GM23338 (cell line): Measurements from ENCODE around the gene ALDH9A1. TPM values are rescaled to one million over a fixed set of nuclear protein-coding genes. Genes with fewer than 3 reads are reported as not detected.

Source experiments
- ATAC-seq: fragments of 200-7000 bp; cut with Tn5 transposase; 3 replicates; pipeline ENCODE4 v1.9.1; 2020
- DNase-seq: peaks from one replicate; pipeline ENCODE4 v3.0.0-alpha.2; 2015; ENCODE audit warnings: low spot score
- H2AFZ ChIP-seq: fragments of 200-600 bp; sonication (generic); 2 replicates; pipeline ENCODE4 v1.8.0; 2016; ENCODE audit warnings: antibody characterized with exemption, mild to moderate bottlenecking, moderate library complexity
- H3F3A ChIP-seq: fragments of 200-600 bp; sonication (generic); replicated peaks from 2 replicates; pipeline ENCODE4 v1.8.0; 2017; ENCODE audit warnings: antibody characterized with exemption, mixed run types, low read depth
- H3K27ac ChIP-seq: fragments of 200-600 bp; sonication (generic); 2 replicates; pipeline ENCODE4 v1.6.1; 2016; ENCODE audit warnings: low read depth
- H3K27me3 ChIP-seq: fragments of 200-600 bp; sonication (generic); 2 replicates; pipeline ENCODE4 v1.8.0; 2016; ENCODE audit warnings: mild to moderate bottlenecking, mixed run types, moderate library complexity; ENCODE audit not compliant: insufficient read depth
- H3K36me3 ChIP-seq: fragments of 200-600 bp; sonication (generic); 2 replicates; pipeline ENCODE4 v1.8.0; 2016; ENCODE audit warnings: mild to moderate bottlenecking; ENCODE audit not compliant: insufficient read depth
- H3K4me1 ChIP-seq: fragments of 200-600 bp; sonication (generic); 2 replicates; pipeline ENCODE4 v1.8.0; 2016; ENCODE audit warnings: mild to moderate bottlenecking, moderate library complexity; ENCODE audit not compliant: insufficient read depth
- H3K4me2 ChIP-seq: fragments of 200-600 bp; sonication (generic); 2 replicates; pipeline ENCODE4 v1.7.1; 2017; ENCODE audit warnings: mixed run types
- H3K4me3 ChIP-seq: fragments of 200-600 bp; sonication (generic); 2 replicates; pipeline ENCODE4 v1.6.1; 2016; ENCODE audit warnings: mixed run types
- H3K79me2 ChIP-seq: fragments of 200-600 bp; sonication (generic); replicated peaks from 2 replicates; pipeline ENCODE4 v1.8.0; 2017; ENCODE audit warnings: mild to moderate bottlenecking; ENCODE audit not compliant: insufficient read depth
- H3K9me2 ChIP-seq: fragments of 200-600 bp; sonication (generic); 2 replicates; pipeline ENCODE4 v1.8.0; 2017; ENCODE audit not compliant: insufficient read depth
- H4K20me1 ChIP-seq: fragments of 200-600 bp; sonication (generic); replicated peaks from 2 replicates; pipeline ENCODE4 v1.8.0; 2017; ENCODE audit warnings: mild to moderate bottlenecking; ENCODE audit not compliant: insufficient read depth
- H3K27ac Mint-ChIP-seq: 2 replicates; pipeline ENCODE4 v1.8.0; 2020; ENCODE audit warnings: inconsistent platforms, mild to moderate bottlenecking, moderate library complexity, mixed read lengths
- H3K27me3 Mint-ChIP-seq: 3 replicates; pipeline ENCODE4 v1.8.0; 2022; ENCODE audit warnings: low read depth, mild to moderate bottlenecking, moderate library complexity, mixed read lengths, inconsistent platforms; ENCODE audit not compliant: insufficient read depth, poor library complexity
- H3K36me3 Mint-ChIP-seq: 3 replicates; pipeline ENCODE4 v1.8.0; 2021; ENCODE audit warnings: low read depth, mild to moderate bottlenecking, inconsistent platforms, moderate library complexity, mixed read lengths
- H3K4me1 Mint-ChIP-seq: 3 replicates; pipeline ENCODE4 v1.8.0; 2020; ENCODE audit warnings: mild to moderate bottlenecking, inconsistent platforms, mixed read lengths
- H3K4me3 Mint-ChIP-seq: 3 replicates; pipeline ENCODE4 v1.8.0; 2021; ENCODE audit warnings: moderate library complexity, mild to moderate bottlenecking, inconsistent platforms, mixed read lengths
- H3K9me3 Mint-ChIP-seq: 3 replicates; pipeline ENCODE4 v1.8.0; 2020; ENCODE audit warnings: moderate library complexity, mild to moderate bottlenecking, inconsistent platforms, mixed read lengths
- CREB1 ChIP-seq: fragments of 250-450 bp; sonication (Bioruptor Pico); IDR thresholded peaks from 2 replicates; pipeline ENCODE4 v1.5.0; 2020; ENCODE audit warnings: low read depth, mild to moderate bottlenecking, moderate library complexity
- EZH2 ChIP-seq: fragments of 200-600 bp; sonication (generic); IDR thresholded peaks from one replicate; pipeline ENCODE4 v1.8.0; 2017; ENCODE audit warnings: antibody characterized with exemption, mild to moderate bottlenecking, low read depth; ENCODE audit not compliant: unreplicated experiment
- EZH2phosphoT487 ChIP-seq: fragments of 200-600 bp; sonication (generic); IDR thresholded peaks from one replicate; pipeline ENCODE4 v1.8.1; 2018; ENCODE audit warnings: antibody characterized with exemption; ENCODE audit not compliant: unreplicated experiment
- JUNB ChIP-seq: IDR thresholded peaks from one replicate; pipeline ENCODE4 v1.6.1; 2016; ENCODE audit warnings: antibody characterized with exemption; ENCODE audit not compliant: unreplicated experiment
- NANOG ChIP-seq: IDR thresholded peaks from 2 replicates; pipeline ENCODE4 v1.6.1; 2016; ENCODE audit warnings: antibody characterized with exemption, borderline replicate concordance
- POLR2AphosphoS5 ChIP-seq: IDR thresholded peaks from 2 replicates; pipeline ENCODE4 v1.6.1; 2016; ENCODE audit warnings: antibody characterized with exemption, low read depth
- STAT1 ChIP-seq: IDR thresholded peaks from one replicate; pipeline ENCODE4 v1.6.1; 2016; ENCODE audit warnings: antibody characterized with exemption; ENCODE audit not compliant: unreplicated experiment
- ZNF114 ChIP-seq: fragments of 250-450 bp; sonication (Bioruptor Pico); IDR thresholded peaks from 2 replicates; pipeline ENCODE4 v1.5.0; 2020; ENCODE audit warnings: mild to moderate bottlenecking, moderate library complexity
- ZNF331 ChIP-seq: fragments of 250-450 bp; sonication (Bioruptor Pico); IDR thresholded peaks from 2 replicates; pipeline ENCODE4 v1.5.0; 2020; ENCODE audit warnings: low read depth, mild to moderate bottlenecking, moderate library complexity
- polyA plus RNA-seq: library from polyadenylated mRNA; unstranded; fragments of >200 nt; fragmentation: Nextera tagmentation; extraction: Ambion mirVana; gene quantifications from 2 replicates; pipeline ENCODE4 v1.2.1, GENCODE V29; 2016
- total RNA-seq: library from RNA; depleted of rRNA; stranded (reverse); fragments of >200 nt; shearing (Covaris generic); gene quantifications from 2 replicates; pipeline ENCODE4 v1.2.3, GENCODE V29; 2014
- TF ChIP-seq, protein P1 (sequence below), 2 experiments: fragments of 200-600 bp in 1 of 2; sonication (generic) in 1 of 2; conservative IDR thresholded peaks; 2 replicates each; pipeline versions ENCODE4 v1.5.1 to v1.6.1; 2016 to 2017; ENCODE audit warnings: antibody characterized with exemption in 2 of 2, low read depth in 2 of 2, mild to moderate bottlenecking in 2 of 2, moderate library complexity in 1 of 2
- TF ChIP-seq, protein P2 (sequence below): IDR thresholded peaks from one replicate; pipeline ENCODE4 v1.6.1; 2018; ENCODE audit warnings: antibody characterized with exemption; ENCODE audit not compliant: unreplicated experiment
- TF ChIP-seq, protein P3 (sequence below): fragments of 250-450 bp; sonication (Bioruptor Pico); IDR thresholded peaks from 2 replicates; pipeline ENCODE4 v1.5.0; 2020; ENCODE audit warnings: mild to moderate bottlenecking, moderate library complexity

ALDH9A1 gene
- total and polyA plus RNA-seq, 2 experiments from 2014 or later = 50.6 to 59.2 TPM

DNA sequence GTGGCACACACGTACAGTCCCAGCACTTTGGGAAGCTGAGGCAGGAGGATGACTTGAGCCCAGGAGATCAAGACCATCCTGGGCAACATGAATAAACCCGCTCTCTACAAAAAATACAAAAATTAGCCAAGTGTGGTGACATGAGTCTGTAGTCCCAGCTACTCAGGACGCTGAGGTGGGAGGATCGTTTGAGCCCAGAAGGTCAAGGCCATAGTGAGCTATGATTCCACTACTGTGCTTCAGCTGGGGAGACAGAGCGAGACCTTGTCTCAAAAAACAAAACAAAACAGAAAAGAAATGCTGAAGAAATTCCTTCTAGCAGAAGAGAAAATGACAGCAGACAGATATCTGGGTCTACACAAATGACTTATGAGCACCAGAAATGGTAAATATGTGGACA is 10.3 kb downstream of the ALDH9A1 start (continued):
- TF ChIP-seq ZNF114 (CRISPR knock-in tag) (no peak), NANOG (no peak), EZH2phosphoT487 (no peak), POLR2AphosphoS5 (no peak), EZH2 (no peak), CREB1 (CRISPR knock-in tag) (no peak), STAT1 (no peak)
- TF ChIP-seq, protein P1, sequence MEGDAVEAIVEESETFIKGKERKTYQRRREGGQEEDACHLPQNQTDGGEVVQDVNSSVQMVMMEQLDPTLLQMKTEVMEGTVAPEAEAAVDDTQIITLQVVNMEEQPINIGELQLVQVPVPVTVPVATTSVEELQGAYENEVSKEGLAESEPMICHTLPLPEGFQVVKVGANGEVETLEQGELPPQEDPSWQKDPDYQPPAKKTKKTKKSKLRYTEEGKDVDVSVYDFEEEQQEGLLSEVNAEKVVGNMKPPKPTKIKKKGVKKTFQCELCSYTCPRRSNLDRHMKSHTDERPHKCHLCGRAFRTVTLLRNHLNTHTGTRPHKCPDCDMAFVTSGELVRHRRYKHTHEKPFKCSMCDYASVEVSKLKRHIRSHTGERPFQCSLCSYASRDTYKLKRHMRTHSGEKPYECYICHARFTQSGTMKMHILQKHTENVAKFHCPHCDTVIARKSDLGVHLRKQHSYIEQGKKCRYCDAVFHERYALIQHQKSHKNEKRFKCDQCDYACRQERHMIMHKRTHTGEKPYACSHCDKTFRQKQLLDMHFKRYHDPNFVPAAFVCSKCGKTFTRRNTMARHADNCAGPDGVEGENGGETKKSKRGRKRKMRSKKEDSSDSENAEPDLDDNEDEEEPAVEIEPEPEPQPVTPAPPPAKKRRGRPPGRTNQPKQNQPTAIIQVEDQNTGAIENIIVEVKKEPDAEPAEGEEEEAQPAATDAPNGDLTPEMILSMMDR (conservative IDR thresholded peaks at IDR 0.05; ENCODE audit: low read depth in 2 of 2) = no peak
- TF ChIP-seq, protein P2, sequence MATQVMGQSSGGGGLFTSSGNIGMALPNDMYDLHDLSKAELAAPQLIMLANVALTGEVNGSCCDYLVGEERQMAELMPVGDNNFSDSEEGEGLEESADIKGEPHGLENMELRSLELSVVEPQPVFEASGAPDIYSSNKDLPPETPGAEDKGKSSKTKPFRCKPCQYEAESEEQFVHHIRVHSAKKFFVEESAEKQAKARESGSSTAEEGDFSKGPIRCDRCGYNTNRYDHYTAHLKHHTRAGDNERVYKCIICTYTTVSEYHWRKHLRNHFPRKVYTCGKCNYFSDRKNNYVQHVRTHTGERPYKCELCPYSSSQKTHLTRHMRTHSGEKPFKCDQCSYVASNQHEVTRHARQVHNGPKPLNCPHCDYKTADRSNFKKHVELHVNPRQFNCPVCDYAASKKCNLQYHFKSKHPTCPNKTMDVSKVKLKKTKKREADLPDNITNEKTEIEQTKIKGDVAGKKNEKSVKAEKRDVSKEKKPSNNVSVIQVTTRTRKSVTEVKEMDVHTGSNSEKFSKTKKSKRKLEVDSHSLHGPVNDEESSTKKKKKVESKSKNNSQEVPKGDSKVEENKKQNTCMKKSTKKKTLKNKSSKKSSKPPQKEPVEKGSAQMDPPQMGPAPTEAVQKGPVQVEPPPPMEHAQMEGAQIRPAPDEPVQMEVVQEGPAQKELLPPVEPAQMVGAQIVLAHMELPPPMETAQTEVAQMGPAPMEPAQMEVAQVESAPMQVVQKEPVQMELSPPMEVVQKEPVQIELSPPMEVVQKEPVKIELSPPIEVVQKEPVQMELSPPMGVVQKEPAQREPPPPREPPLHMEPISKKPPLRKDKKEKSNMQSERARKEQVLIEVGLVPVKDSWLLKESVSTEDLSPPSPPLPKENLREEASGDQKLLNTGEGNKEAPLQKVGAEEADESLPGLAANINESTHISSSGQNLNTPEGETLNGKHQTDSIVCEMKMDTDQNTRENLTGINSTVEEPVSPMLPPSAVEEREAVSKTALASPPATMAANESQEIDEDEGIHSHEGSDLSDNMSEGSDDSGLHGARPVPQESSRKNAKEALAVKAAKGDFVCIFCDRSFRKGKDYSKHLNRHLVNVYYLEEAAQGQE = no peak

DNA sequence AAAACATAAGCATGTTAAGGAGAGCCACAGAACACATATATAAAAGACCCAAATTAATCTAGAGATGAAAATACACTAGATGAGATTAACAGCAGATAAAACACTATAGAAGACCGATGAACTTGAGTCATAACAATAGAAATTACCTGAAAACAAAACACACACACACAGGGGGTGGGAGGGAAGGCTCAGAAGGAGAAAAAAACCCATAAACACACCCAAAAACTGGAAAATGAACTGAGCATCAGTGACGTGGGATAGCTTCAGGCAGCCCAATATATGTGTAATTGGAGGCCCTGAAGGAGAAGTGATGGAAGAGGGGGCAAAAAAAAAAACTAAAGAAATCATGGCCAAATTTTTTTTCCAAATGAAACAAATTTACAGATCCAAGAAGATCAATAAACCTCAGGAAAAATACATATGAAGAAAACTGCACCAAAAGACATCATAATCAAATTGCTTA is 11.4 kb downstream of the ALDH9A1 start:
- H3K4me1 Mint-ChIP-seq = no peaks in the 10 kb centered on the region
- H3K27me3 ChIP-seq = no peaks in the 10 kb centered on the region
- H3K36me3 Mint-ChIP-seq = peaks cover 63% of the 10 kb centered on the region
- H3K4me2 ChIP-seq = no peak overlapping the region
- H3K4me3 Mint-ChIP-seq = no peak overlapping the region
- peaks cover 23% of the 10 kb centered on the region for H3K9me3 Mint-ChIP-seq
- DNase-seq (no peak), ATAC-seq (no peak)
- H3K79me2 ChIP-seq = peaks cover 81% of the 10 kb centered on the region
- H3K4me1 ChIP-seq = no peaks in the 10 kb centered on the region
- no peak overlapping the region for H2AFZ ChIP-seq
- H3K4me3 ChIP-seq = no peak overlapping the region
- H3K36me3 ChIP-seq = no peaks in the 10 kb centered on the region
- no peaks in the 10 kb centered on the region; the same call in 1 of the 2 replicates for H4K20me1 ChIP-seq
- no peaks in the 10 kb centered on the region for H3K27me3 Mint-ChIP-seq
- H3F3A ChIP-seq = no peaks in the 10 kb centered on the region
- H3K27ac ChIP-seq = no peak overlapping the region
- no peak overlapping the region for H3K27ac Mint-ChIP-seq
- H3K9me2 ChIP-seq = no peaks in the 10 kb centered on the region
- TF ChIP-seq JUNB = no peak
- TF ChIP-seq ZNF331 (CRISPR knock-in tag) = no peak
- no peak for TF ChIP-seq NANOG
- TF ChIP-seq POLR2AphosphoS5 = no peak
- no peak for TF ChIP-seq EZH2phosphoT487
- TF ChIP-seq, protein P3, sequence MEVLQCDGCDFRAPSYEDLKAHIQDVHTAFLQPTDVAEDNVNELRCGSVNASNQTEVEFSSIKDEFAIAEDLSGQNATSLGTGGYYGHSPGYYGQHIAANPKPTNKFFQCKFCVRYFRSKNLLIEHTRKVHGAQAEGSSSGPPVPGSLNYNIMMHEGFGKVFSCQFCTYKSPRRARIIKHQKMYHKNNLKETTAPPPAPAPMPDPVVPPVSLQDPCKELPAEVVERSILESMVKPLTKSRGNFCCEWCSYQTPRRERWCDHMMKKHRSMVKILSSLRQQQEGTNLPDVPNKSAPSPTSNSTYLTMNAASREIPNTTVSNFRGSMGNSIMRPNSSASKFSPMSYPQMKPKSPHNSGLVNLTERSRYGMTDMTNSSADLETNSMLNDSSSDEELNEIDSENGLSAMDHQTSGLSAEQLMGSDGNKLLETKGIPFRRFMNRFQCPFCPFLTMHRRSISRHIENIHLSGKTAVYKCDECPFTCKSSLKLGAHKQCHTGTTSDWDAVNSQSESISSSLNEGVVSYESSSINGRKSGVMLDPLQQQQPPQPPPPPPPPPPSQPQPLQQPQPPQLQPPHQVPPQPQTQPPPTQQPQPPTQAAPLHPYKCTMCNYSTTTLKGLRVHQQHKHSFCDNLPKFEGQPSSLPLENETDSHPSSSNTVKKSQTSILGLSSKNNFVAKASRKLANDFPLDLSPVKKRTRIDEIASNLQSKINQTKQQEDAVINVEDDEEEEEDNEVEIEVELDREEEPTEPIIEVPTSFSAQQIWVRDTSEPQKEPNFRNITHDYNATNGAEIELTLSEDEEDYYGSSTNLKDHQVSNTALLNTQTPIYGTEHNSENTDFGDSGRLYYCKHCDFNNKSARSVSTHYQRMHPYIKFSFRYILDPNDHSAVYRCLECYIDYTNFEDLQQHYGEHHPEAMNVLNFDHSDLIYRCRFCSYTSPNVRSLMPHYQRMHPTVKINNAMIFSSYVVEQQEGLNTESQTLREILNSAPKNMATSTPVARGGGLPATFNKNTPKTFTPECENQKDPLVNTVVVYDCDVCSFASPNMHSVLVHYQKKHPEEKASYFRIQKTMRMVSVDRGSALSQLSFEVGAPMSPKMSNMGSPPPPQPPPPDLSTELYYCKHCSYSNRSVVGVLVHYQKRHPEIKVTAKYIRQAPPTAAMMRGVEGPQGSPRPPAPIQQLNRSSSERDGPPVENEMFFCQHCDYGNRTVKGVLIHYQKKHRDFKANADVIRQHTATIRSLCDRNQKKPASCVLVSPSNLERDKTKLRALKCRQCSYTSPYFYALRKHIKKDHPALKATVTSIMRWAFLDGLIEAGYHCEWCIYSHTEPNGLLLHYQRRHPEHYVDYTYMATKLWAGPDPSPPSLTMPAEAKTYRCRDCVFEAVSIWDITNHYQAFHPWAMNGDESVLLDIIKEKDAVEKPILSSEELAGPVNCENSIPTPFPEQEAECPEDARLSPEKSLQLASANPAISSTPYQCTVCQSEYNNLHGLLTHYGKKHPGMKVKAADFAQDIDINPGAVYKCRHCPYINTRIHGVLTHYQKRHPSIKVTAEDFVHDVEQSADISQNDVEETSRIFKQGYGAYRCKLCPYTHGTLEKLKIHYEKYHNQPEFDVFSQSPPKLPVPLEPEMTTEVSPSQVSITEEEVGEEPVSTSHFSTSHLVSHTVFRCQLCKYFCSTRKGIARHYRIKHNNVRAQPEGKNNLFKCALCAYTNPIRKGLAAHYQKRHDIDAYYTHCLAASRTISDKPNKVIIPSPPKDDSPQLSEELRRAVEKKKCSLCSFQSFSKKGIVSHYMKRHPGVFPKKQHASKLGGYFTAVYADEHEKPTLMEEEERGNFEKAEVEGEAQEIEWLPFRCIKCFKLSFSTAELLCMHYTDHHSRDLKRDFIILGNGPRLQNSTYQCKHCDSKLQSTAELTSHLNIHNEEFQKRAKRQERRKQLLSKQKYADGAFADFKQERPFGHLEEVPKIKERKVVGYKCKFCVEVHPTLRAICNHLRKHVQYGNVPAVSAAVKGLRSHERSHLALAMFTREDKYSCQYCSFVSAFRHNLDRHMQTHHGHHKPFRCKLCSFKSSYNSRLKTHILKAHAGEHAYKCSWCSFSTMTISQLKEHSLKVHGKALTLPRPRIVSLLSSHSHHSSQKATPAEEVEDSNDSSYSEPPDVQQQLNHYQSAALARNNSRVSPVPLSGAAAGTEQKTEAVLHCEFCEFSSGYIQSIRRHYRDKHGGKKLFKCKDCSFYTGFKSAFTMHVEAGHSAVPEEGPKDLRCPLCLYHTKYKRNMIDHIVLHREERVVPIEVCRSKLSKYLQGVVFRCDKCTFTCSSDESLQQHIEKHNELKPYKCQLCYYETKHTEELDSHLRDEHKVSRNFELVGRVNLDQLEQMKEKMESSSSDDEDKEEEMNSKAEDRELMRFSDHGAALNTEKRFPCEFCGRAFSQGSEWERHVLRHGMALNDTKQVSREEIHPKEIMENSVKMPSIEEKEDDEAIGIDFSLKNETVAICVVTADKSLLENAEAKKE (CRISPR knock-in tag) = no peak
